ENCODE measurements around the gene SPP2. TPM values are rescaled to one million over a fixed set of nuclear protein-coding genes. Genes with fewer than 3 reads are reported as not detected.

SPP2 gene
- total RNA-seq, 1 experiment from 2014 or later: not detected

DNA sequence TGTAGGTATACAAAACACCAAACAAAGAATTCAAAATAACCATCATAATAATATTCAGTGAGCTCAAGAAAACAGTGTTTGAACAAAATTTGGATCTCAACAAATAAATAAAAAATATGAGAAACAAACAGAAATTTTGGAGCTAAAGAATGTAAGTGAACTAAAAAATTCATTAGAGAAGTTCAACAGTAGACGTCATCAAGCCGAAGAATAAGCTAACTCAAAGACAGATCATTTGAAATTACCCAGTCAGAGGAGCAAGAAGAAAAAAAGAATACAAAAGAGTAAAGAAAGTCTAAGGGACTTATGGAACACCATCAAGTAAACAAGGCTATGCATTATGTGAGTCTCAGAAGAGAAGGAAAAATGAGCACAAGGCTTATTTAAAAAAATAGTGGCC, 16.6 kb upstream of the SPP2 start:
- Mint-ChIP-seq H3K27me3 (ENCODE audit: low read depth) (peaks cover 3% of the 10 kb centered on the region; the same call in 1 of the 2 replicates), H3K27ac (no peak overlapping the region), H3K4me3 (no peak overlapping the region), H3K36me3 (ENCODE audit: insufficient read depth in 1 of 3, low read depth in 3 of 3) (peaks cover 0 to 4% (median 0%) of the 10 kb centered on the region in 3 experiments; a peak in 1 of 7 replicates), H3K4me1 (no peaks in the 10 kb centered on the region), H3K9me3 (peaks cover 4 to 5% of the 10 kb centered on the region in 2 experiments; a peak in 3 of 5 replicates)
- Histone ChIP-seq H3K4me1 (ENCODE audit: insufficient read depth, low read length) (no peaks in the 10 kb centered on the region), H3K4ac (ENCODE audit: low read depth, low read length) (no peak overlapping the region), H4K5ac (ENCODE audit: insufficient read length, low read depth, low read length) (no peak overlapping the region), H3K18ac (ENCODE audit: insufficient read length, low read depth, low read length) (no peak overlapping the region), H2BK15ac (ENCODE audit: low read depth, low read length) (no peak overlapping the region), H3K79me2 (ENCODE audit: insufficient read depth, low read length) (no peaks in the 10 kb centered on the region), H2AK5ac (ENCODE audit: insufficient read length, low read length) (no peak overlapping the region), H2BK120ac (ENCODE audit: low read depth, low read length, poor library complexity, severe bottlenecking) (no peak overlapping the region), H2BK5ac (ENCODE audit: insufficient read length, low read length) (no peak overlapping the region), H3K14ac (ENCODE audit: insufficient read depth, low read length) (no peak overlapping the region), H3K56ac (ENCODE audit: insufficient read length, low read depth, low read length) (no peak overlapping the region), H2BK20ac (ENCODE audit: low read depth, low read length, poor library complexity, severe bottlenecking) (no peak overlapping the region), H2AFZ (ENCODE audit: low read length) (no peak overlapping the region), H3K27me3 (ENCODE audit: insufficient read depth, low read length) (no peaks in the 10 kb centered on the region), H3T11ph (ENCODE audit: low read length) (no peak overlapping the region), H2BK12ac (ENCODE audit: insufficient read length, low read depth, low read length) (no peak overlapping the region), H4K91ac (ENCODE audit: insufficient read length, low read depth, low read length) (no peak overlapping the region), H4K8ac (replicated peaks; ENCODE audit: insufficient read length, low read depth, low read length) (no peak overlapping the region), H3K27ac (ENCODE audit: insufficient read length, low read depth, low read length) (no peak overlapping the region), H3K9me3 (ENCODE audit: control insufficient read depth, low read depth, low read length) (no peaks in the 10 kb centered on the region), H4K20me1 (ENCODE audit: control insufficient read depth, insufficient read depth, insufficient read length) (no peaks in the 10 kb centered on the region), H3K4me2 (ENCODE audit: insufficient read depth, insufficient read length, low read length) (no peak overlapping the region), H3K23me2 (ENCODE audit: insufficient read length, low read depth, low read length, poor library complexity, severe bottlenecking) (no peaks in the 10 kb centered on the region), H3K9ac (ENCODE audit: extremely low read depth, insufficient read length, low read length) (no peak overlapping the region), H3K79me1 (ENCODE audit: insufficient read depth, low read depth, low read length, poor library complexity, severe bottlenecking) (no peaks in the 10 kb centered on the region), H3K23ac (ENCODE audit: insufficient read length, low read depth, low read length) (no peak overlapping the region)
- no CpG with 5 or more reads among the region's 2 CpGs for WGBS (ENCODE audit: extremely low coverage, insufficient read length, low lambda C conversion rate)
- no peak for DNase-seq
- TF ChIP-seq CTCF (conservative IDR thresholded peaks at IDR 0.05): no peak

Measured in H9 (cell line).